RWPE2 (cell line): ENCODE data around the gene PLA2G4E.

Experiments used
- ATAC-seq: fragments of 200-7000 bp; cut with Tn5 transposase; 3 replicates; pipeline ENCODE4 v1.9.1; 2021; ENCODE audit warnings: low read depth
- DNase-seq: peaks from one replicate; pipeline ENCODE4 v3.0.0-alpha.2; 2020; ENCODE audit warnings: low spot score
- H3K27ac ChIP-seq: fragments of 450-650 bp; 2 replicates; pipeline ENCODE4 v1.5.1; 2017; ENCODE audit warnings: mild to moderate bottlenecking; ENCODE audit not compliant: poor library complexity, severe bottlenecking
- H3K27me3 ChIP-seq: fragments of 250-450 bp; sonication (Bioruptor Pico); 2 replicates; pipeline ENCODE4 v1.5.1; 2021; ENCODE audit warnings: mild to moderate bottlenecking, moderate library complexity; ENCODE audit not compliant: insufficient read depth, poor library complexity, severe bottlenecking
- H3K36me3 ChIP-seq: fragments of 250-450 bp; sonication (Bioruptor Pico); 2 replicates; pipeline ENCODE4 v1.5.1; 2020; ENCODE audit warnings: low read depth, mild to moderate bottlenecking, moderate library complexity
- H3K4me1 ChIP-seq: fragments of 250-450 bp; sonication (Bioruptor Pico); 2 replicates; pipeline ENCODE4 v1.5.1; 2021; ENCODE audit warnings: mild to moderate bottlenecking, moderate library complexity; ENCODE audit not compliant: insufficient read depth, poor library complexity, severe bottlenecking
- H3K4me3 ChIP-seq: fragments of 250-450 bp; sonication (Bioruptor Pico); 2 replicates; pipeline ENCODE4 v1.5.1; 2021; ENCODE audit warnings: mild to moderate bottlenecking, moderate library complexity; ENCODE audit not compliant: severe bottlenecking
- H3K9me3 ChIP-seq: fragments of 250-450 bp; sonication (Bioruptor Pico); 2 replicates; pipeline ENCODE4 v1.5.1; 2021; ENCODE audit warnings: mild to moderate bottlenecking, moderate library complexity; ENCODE audit not compliant: severe bottlenecking
- TF ChIP-seq, protein P1 (sequence below): fragments of 450-650 bp; IDR thresholded peaks from one replicate; pipeline ENCODE4 v1.5.1; 2017; ENCODE audit warnings: mild to moderate bottlenecking, moderate library complexity; ENCODE audit not compliant: poor library complexity, severe bottlenecking

The PLA2G4E gene

DNA sequence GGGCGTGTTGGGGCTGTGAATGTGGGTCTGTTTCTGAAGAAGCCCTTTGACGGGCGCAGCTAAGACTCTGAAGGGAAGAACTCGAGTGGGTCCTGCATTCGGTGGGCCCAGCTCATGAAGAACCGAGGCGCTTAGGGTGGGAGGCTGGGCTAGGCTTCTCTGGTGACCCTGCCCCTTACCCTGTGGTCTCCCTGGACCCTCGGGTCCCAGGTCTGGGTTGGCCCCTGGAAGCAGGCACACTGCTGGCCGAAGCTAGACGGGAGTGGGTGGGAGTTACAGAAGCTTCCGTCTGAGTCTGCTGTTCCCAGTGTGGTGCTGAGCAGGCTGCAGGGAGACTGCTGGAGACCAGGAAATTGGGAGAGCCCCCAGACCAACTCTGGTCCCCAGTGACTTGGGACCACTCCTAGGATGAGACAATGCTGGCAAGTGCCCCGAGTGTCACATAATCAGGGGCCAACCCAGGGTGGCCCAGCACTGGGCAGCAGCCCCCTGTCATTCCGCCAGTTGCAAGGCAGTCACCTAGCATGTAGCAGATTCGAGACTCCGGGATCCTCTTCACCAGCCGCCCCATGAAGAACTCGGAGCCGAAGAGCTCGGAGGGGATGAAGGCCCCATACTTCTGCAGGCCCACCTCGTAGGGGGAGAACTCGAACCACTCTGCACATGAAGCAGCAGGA, 31.8 kb downstream of the PLA2G4E start:
- Histone ChIP-seq H3K4me3 (no peak overlapping the region), H3K9me3 (no peaks in the 10 kb centered on the region), H3K27ac (no peak overlapping the region), H3K27me3 (no peaks in the 10 kb centered on the region), H3K4me1 (no peaks in the 10 kb centered on the region), H3K36me3 (no peaks in the 10 kb centered on the region)
- TF ChIP-seq, protein P1, sequence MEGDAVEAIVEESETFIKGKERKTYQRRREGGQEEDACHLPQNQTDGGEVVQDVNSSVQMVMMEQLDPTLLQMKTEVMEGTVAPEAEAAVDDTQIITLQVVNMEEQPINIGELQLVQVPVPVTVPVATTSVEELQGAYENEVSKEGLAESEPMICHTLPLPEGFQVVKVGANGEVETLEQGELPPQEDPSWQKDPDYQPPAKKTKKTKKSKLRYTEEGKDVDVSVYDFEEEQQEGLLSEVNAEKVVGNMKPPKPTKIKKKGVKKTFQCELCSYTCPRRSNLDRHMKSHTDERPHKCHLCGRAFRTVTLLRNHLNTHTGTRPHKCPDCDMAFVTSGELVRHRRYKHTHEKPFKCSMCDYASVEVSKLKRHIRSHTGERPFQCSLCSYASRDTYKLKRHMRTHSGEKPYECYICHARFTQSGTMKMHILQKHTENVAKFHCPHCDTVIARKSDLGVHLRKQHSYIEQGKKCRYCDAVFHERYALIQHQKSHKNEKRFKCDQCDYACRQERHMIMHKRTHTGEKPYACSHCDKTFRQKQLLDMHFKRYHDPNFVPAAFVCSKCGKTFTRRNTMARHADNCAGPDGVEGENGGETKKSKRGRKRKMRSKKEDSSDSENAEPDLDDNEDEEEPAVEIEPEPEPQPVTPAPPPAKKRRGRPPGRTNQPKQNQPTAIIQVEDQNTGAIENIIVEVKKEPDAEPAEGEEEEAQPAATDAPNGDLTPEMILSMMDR, result no peak
- DNase-seq (peak; percentile 68), ATAC-seq (0 out of 3 replicates have a peak, but pooled peaks have one; percentile 2)

DNA sequence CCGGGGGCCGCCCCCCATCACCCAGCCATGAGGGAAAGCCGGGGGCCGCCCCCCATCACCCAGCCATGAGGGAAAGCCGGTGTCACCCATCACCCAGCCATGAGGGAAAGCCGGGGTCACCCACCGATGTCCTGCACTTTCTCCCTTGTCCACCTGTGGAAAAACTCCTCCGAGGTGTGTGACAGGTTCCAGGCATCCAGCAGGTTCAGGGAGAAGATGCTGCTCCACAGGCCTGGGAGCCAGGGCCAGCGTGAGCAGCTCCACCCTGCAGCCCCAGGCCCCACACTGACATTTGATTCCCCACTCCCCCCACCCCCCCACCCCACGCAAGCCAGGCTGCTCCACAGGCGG, 32.9 kb downstream of the PLA2G4E start:
- ATAC-seq (no peak), DNase-seq (peak; percentile 51)
- H3K4me1 ChIP-seq, result no peaks in the 10 kb centered on the region
- H3K27ac ChIP-seq, result no peak overlapping the region
- no peaks in the 10 kb centered on the region for H3K36me3 ChIP-seq
- no peaks in the 10 kb centered on the region for H3K9me3 ChIP-seq
- TF ChIP-seq, protein P1, result no peak
- H3K4me3 ChIP-seq, result no peak overlapping the region
- H3K27me3 ChIP-seq, result no peaks in the 10 kb centered on the region

DNA sequence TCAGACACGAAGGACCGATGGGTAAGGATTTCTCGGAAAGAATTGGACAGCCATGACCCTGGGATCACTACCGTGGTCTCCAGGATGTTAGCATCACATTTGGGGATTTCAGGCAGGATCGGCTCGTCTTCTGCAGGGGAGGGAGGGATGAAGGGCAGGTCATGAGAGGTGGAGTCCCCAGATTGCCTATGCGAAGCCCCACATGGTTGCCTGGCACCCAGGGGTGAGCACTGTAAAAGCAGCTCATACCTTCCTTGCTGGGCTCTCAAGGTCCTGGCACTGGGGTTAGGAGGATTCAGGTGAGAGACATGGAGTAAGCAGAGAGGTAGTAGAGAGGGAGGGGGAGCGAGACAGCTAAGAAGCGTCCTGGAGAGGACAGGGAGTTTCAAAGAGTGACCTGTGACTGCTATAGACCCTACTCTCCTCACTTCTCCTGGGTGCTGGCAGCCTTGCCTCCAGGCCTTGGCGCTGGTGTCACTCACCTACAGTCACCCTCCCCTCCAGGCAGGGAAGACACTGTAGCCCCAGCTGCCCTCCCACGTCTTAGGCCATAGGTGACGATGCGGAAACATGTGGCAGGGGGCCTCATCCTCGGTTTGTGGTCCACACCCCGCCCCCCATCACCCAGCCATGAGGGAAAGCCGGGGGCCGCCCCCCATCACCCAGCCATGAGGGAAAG, 33.5 kb downstream of the PLA2G4E start:
- no peaks in the 10 kb centered on the region for H3K9me3 ChIP-seq
- DNase-seq, result peak; percentile 66
- no peaks in the 10 kb centered on the region for H3K27me3 ChIP-seq
- H3K36me3 ChIP-seq, result no peaks in the 10 kb centered on the region
- no peaks in the 10 kb centered on the region for H3K4me1 ChIP-seq
- TF ChIP-seq, protein P1, result no peak
- no peak overlapping the region for H3K4me3 ChIP-seq
- no peak for ATAC-seq
- H3K27ac ChIP-seq, result no peak overlapping the region

DNA sequence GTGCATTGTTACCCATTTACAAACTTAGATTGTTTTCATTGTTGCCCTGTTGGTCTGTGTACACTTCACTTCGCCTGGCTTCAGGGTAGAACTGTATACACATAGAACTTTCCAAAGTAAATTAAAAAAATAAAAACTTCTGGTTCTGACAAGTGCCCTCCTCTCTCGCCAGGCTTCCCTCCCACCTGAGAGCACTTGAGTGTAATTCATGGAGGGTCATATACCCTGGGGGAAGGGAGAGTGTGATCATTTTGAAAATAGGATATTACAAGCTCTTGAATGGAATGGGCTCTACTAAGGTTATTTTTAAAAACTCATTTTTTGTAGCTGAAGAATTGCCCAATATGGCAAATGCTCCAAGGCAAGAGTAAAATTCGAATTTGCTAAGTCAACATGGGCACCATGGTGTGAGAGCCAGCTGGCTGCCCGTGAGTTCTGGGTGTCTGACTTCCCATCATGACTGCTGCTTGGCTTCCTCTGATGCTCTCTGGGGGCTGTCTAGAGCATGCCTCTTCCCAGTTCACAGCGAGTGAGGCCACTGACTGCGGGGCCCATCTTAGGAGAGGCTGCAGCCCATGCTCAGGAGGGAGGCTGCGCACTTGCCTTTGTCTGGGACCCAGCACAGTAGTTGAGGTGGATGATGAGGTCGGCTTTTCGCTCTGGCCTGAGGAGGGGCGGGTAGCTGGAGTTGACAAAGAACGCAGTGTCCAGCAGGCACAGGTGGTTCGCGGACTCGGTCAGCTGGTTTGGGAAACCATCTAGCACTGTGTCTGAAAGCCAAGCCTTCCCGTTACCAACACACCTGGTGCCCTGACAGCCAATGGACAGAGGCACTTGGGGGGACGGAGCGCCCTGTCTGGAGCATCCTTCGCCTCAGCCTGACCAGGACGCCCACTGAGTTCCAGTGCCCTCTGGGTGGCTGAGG, 35.3 kb downstream of the PLA2G4E start:
- Histone ChIP-seq H3K9me3 (no peaks in the 10 kb centered on the region), H3K4me3 (no peak overlapping the region), H3K27ac (no peak overlapping the region), H3K4me1 (no peaks in the 10 kb centered on the region), H3K36me3 (no peaks in the 10 kb centered on the region), H3K27me3 (no peaks in the 10 kb centered on the region)
- TF ChIP-seq, protein P1, result no peak
- ATAC-seq (no peak), DNase-seq (no peak)
